Measurements from ENCODE around the gene XIRP2. TPM values are rescaled to one million over a fixed set of nuclear protein-coding genes. Genes with fewer than 3 reads are reported as not detected.

XIRP2 gene
- total RNA-seq (ENCODE audit: low replicate concordance) = under 0.01 TPM in 1 of 2 replicates, not detected in the other

GRCh38 chr2:166888180-166888579 is at the start of gene XIRP2:
XIRP2 (plus strand) TSS chr2:166888480; CDS start chr2:166903483, 15,003 bp downstream.

DNA sequence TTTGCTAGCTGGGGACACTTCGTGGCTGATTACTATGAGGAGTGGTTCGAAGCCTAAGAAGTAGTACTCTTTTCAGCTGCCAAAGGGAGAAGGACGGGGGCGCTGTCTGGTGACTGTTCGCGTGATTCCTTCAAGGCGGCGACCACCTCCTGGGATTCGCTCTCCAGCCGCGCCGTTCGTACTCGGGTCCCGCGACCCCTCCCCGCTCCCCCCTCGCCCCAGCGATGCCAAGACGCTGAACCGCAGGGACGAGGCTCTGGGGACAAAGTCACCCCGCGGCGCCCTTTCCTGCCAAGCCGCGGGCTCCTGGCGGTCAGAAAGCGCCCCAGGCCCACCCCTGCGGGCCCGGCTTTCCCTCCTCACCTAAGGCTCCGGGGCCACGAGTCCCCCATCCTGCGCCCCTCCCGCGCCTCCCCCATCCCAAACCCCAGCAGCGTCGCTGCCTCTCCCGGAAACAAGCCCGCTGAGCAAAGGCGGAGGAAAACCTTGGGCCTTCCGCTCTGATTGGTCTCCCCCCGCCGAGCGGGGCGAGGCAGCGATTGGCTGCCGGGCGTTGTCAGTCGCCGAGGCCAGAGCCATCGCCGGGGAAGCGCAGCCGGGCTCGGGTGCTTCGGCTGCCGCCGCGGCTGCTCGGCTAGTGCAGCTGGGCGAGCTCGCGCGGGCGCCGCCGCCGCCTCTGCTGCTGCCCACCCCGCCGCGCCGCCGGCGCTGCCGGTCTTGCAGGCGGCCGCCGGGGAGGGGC is 404.3 kb downstream of the XIRP2 start, which contains the start of gene B3GALT1:
TSS of gene B3GALT1 (plus strand) at position 572 of the 742 bp plus-strand sequence.

